ENCODE data around the gene PRMT7.

DNA sequence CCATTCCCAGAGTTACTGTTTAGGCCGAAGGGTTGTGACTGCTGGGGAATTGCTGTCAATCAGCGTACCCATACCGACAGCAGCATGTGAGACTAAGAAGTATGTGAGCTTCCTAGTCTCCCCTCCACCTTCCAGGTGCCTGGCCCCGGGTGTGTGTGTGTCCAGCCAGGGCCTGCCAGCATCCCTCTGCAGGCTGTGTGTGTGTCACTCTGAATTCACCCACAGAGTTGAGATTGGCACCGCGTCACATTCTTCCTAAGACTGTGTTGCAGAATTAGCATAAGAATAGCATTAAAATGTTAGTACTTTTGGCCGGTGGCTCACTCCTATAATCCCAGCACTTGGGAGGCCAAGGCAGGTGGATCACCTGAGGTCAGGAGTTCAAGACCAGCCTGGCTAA, 31.8 kb downstream of the PRMT7 start:
- TF ChIP-seq CTCF (IDR thresholded peaks at IDR 0.05; ENCODE audit: insufficient read depth, low read length, poor library complexity, severe bottlenecking) (no peak), EZH2phosphoT487 (conservative IDR thresholded peaks at IDR 0.05; ENCODE audit: low read length) (no peak)
